Activated CD4-positive, CD25-positive, alpha-beta regulatory T cell (primary cell): ENCODE measurements around the gene OTUB2.
A peak's percentile ranks its signal among the peaks of the same experiment; 100 is the strongest.
"Not testable (repeated sequence)": the region's sequence is repeated elsewhere in the genome, so short reads cannot be mapped to it uniquely, and the experiment has no call there.

Experiments used
- DNase-seq, 4 experiments: peaks; one replicate each; lab custom pipeline; 2025; lab: John Stamatoyannopoulos, UW

OTUB2 gene

GRCh38 chr14:94056579-94057308 is 30.6 kb downstream of the OTUB2 start:
- no peak for DNase-seq

GRCh38 chr14:94058128-94058673 is 32.1 kb downstream of the OTUB2 start:
- DNase-seq = no peak

GRCh38 chr14:94058674-94059138 is 32.6 kb downstream of the OTUB2 start:
- no peak for DNase-seq

GRCh38 chr14:94059998-94060397 is 33.9 kb downstream of the OTUB2 start:
- no peak for DNase-seq

- DNase-seq = no peak
Observed at GRCh38 chr14:94062344-94062940, 36.3 kb downstream of the OTUB2 start.

GRCh38 chr14:94066089-94066676 is 40.0 kb downstream of the OTUB2 start:
- DNase-seq = no peak

GRCh38 chr14:94072076-94072475 is 45.9 kb downstream of the OTUB2 start:
- not testable (repeated sequence) for DNase-seq

GRCh38 chr14:94074534-94074933 is 48.4 kb downstream of the OTUB2 start:
- DNase-seq = no peak

- DNase-seq = no peak
Observed at GRCh38 chr14:94075008-94075407, 48.9 kb downstream of the OTUB2 start.

GRCh38 chr14:94077111-94077821 is 51.1 kb downstream of the OTUB2 start:
- DNase-seq = no peak

GRCh38 chr14:94077823-94078222 is 51.7 kb downstream of the OTUB2 start:
- DNase-seq = no peak

- no peak for DNase-seq
Observed at GRCh38 chr14:94079891-94080620, 53.9 kb downstream of the OTUB2 start.

- peak; percentile 91 to 96 (median 94) for DNase-seq
Observed at GRCh38 chr14:94080621-94081385, 54.7 kb downstream of the OTUB2 start, which contains the start of the genes DDX24 and IFI27L1. TSS of gene DDX24 (minus strand) at chr14:94081202. CDS start at chr14:94079742, 1,460 bp downstream. TSS of gene IFI27L1 (plus strand) at chr14:94081310. CDS start at chr14:94096938, 15,628 bp downstream.

- DNase-seq = no peak
Observed at GRCh38 chr14:94081386-94081820, 55.3 kb downstream of the OTUB2 start.

GRCh38 chr14:94087891-94088290 is 61.8 kb downstream of the OTUB2 start:
- DNase-seq = no peak

- DNase-seq = no peak
Observed at GRCh38 chr14:94088516-94088915, 62.4 kb downstream of the OTUB2 start.

- DNase-seq = no peak
Observed at GRCh38 chr14:94089479-94089878, 63.3 kb downstream of the OTUB2 start.

GRCh38 chr14:94093418-94093817 is 67.3 kb downstream of the OTUB2 start:
- DNase-seq = no peak

- DNase-seq = no peak
Observed at GRCh38 chr14:94097091-94097490, 71.0 kb downstream of the OTUB2 start.
